OCI-M1 (cell line): ENCODE measurements around the gene SH2D6.
"Not testable (repeated sequence)": the region's sequence is repeated elsewhere in the genome, so short reads cannot be mapped to it uniquely, and the experiment has no call there.

Source experiments
- DNase-seq: peaks from one replicate; lab custom pipeline; 2025; lab: John Stamatoyannopoulos, UW

The SH2D6 gene

GRCh38 chr2:85470850-85471800 lies 52.6 kb downstream of the SH2D6 start:
- no peak for DNase-seq

GRCh38 chr2:85472261-85472660 lies 53.7 kb downstream of the SH2D6 start:
- DNase-seq: no peak

GRCh38 chr2:85475799-85476490 lies 57.4 kb downstream of the SH2D6 start:
- DNase-seq: no peak

- DNase-seq: no peak
These were observed 58.1 kb downstream of the SH2D6 start for GRCh38 chr2:85476624-85477023.

- no peak for DNase-seq
These were observed 59.4 kb downstream of the SH2D6 start for GRCh38 chr2:85477884-85478283.

- no peak for DNase-seq
These were observed 63.6 kb downstream of the SH2D6 start for GRCh38 chr2:85481818-85482777.

GRCh38 chr2:85484615-85485014 lies 66.1 kb downstream of the SH2D6 start:
- not testable (repeated sequence) for DNase-seq

GRCh38 chr2:85485815-85486214 lies 67.3 kb downstream of the SH2D6 start:
- DNase-seq: no peak
